Measurements from ENCODE around the gene PLEKHO2.

Gene PLEKHO2

DNA sequence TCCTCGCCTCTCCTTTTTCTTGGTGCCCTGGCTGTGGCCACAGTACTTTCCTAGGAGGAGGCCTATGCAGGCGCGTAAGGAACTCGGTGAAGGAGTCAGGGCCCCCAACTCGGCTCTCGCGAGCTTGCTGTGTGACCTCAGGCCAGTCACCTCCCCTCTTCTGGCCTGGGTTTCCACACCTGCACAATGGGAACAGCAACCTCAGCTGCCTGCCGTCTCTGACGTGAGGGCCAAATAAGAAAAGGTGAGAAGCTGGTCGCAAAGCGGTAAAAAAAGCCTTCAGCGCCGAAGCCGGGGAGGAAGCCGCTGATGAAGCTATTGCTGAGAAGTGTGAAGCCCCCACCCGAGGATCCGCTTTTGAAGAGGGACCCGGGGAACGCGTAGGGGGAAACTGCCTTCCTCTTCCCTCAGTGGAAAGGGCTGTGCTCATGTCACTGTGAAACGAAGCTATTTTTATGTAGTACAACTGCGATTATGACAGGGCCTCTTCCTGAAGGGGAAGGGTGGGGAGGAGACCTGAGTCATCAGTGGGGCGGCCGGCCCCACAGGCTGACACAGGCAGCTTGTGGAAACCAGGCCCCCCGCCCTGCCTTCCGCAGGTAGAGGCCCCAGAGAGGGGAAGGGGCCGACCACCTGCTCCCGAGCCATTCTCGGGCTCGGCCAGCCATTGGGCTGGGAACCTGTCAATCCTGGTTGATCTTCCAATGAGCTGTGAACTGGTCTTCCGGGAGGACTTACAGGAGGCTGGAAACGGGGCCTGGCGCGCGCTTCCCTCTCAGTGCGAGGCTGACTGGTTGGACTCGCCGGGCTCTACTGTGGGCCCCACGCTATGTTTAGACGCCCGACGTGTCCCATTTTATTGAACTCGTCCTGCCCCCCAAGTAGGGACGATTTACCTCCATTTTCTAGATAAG lies 52.0 kb downstream of the PLEKHO2 start:
- DNase-seq = peak; percentile 99

DNA sequence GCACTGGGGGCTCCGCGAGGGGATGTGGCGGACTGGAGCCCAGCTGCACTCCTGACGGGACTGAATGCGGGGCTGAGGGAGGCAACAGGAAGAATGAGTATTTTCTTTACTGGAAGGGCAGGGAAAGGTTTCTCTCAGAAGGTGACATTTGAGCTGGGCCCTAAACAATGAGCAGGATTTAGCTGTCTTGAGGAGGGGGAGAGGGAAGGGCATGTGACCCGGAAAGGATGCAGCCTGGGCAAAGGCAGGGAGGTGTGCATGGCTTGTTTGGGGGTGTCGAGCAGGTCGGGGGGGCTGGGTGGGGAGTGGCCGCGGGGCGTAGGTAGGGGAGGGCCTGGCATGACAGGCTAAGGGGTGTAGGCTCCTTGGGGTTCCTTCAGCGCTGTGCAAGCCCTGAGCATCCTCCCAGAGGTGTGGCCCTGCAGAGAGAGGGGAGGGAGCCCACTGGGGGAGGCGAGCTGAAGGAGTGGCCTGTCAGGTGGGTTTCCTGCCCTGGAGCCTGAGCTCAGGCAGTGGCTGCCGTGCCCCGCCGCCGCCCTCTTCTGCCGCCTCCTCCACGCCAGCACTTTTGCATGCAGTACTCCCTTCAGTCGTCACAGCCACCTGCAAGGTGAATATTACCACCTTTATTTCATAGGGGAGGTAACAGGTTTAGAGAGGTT lies 52.8 kb downstream of the PLEKHO2 start:
- peak; percentile 91 for DNase-seq

DNA sequence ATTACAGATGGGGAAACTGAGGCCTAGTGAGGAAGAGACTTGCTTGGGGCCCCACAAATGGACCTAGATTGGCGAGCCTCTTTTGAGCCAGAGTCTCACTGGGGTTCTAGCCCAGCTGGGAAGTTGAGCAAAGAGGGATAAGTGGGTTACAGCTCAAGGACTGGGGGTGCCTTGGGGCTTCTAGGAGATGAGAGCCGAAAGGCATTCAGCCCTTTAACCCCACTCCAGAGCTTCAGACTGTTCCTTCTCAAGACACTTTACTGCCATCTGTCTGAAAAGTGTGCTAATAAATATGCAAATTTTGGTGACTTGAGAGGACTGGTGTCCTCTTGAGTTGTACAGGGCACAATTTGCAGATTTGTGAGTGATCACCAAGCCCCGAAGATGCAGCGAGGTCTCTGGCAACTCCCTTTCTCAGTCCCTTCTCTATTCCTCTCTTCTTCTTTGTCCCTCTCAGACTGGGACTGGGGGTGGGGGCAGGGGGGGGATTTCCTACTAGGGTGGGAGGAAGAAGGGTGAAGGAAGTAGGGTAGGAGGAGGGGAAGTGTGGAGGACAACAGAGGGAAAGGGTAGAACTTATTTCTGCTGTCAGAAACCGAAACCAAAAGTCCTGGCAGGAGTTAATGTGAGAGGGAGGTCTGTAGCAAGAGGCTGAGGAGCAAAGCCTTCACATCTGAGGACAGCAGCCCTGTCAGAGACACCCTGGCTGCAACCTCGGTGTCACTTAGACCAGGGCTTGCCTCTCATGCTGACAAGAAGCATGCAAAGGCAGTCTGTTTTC lies 53.8 kb downstream of the PLEKHO2 start:
- DNase-seq = peak; percentile 60

DNA sequence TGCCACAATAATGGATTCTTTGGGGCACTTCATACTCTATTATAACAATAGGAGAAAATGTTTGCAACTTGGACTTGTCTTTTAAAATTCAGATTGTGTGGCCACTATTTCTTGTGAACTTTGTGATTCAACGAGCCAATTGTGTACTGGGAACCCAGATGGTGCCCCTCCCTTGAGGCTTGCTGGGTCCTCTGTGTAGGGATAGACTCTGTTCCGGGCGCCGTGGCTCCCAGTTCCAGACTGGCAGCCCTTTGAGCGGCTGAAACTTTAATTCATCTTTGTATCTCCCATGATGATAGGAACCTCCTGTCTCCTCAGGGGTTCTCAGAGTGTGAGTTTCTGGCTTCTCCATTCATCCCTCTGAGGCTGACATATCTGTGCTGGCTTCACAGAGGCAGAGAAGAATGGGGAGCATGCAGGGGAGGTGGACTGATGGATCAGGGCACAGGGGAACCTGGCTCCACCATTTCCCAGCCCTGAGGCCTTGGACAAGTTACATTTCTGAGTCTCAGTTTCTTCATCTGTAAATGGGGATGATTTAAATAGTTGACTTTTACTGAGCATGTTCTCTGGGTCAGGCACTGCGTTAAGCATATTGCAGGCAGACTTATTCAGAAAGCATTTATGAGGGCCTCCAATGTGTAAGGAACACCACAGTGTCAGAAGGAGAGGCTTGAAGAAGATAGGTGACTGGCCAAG lies 54.8 kb downstream of the PLEKHO2 start:
- no peak for DNase-seq

DNA sequence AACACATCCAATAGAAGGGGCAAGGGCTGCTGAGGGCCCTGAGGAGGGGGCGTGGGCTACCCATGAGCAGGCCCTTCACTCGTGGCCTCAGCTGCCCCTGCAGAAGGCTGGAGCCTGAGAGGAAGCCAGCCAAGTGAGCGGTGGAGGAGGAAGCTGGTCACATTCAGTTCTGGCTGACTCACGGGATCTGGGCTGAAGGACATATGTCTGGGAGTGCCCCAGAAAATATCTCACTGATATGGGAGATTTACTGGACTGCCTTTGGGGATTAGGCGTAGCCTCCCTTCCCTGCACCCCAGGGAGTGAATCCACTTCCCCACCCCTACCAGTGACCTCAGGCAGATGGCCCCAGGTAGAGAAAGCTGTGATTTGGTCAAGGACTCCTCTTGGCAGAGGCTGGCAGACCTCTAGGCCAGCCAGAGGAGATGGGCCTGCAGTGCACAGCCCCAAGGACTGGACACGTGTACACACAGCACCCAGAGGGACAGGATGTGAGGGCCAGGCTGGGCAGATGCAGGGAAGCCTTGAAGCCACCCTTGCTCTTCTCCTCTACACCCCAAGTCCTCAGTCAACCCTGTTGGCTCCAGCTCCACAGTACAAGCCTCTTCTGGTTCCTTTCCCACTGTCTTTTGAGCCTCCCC lies 55.8 kb downstream of the PLEKHO2 start:
- no peak for DNase-seq

DNA sequence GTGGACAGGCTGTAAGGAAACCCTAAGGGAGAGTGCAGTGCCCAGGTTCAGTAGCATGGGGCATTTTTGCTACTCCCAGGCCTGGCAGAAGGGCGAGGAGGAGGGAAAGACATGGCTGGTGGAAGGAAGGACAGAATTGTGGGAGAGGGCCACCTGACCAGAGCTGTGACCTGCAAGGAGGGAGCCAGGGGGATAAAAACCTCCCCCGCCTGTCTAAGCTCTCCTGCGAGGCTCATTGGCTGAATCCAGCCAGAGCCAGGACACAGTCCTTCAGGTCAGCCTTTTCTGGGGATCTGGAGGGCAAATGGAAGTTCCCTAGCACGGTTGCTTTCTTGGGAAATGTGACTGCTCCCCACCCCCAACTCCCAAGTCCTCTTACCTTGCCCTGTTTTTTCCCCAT lies 56.7 kb downstream of the PLEKHO2 start:
- no peak for DNase-seq

DNA sequence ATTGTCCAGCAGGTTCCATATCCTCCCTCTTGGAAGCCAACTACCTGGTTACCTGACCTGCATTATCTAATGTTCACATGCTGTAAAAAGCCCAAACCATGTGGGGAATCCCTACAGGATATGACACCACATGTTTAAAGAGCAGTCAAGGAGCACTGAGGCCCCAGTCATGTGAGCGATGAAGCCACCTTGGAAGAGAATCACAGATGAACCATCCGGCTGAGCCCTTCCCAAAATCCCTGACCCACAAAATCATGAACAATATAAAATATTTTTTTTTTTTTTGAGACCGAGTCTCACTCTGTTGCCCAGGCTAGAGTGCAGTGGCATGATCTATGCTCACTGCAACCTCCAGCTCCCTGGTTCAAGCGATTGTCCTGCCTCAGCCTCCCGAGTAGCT lies 59.4 kb downstream of the PLEKHO2 start:
- no peak for DNase-seq

DNA sequence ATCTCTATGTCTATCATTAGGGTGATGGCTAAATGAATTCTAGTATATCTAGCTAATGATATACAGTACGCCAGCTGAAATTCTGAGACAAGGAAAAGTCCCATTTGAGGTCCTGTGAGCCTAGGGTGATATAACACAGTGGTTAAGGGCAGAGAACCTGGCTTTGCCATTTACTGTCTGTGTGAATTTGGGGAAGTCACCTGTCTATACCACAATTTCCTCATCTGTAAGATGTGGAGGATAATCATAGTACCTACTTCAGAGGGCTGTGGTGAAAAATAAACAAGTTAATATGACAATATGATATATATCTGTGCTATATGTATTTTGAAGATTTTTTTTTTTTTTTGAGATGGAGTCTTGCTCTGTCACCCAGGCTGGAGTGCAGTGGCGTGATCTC lies 60.2 kb downstream of the PLEKHO2 start:
- peak; percentile 26 for DNase-seq

DNA sequence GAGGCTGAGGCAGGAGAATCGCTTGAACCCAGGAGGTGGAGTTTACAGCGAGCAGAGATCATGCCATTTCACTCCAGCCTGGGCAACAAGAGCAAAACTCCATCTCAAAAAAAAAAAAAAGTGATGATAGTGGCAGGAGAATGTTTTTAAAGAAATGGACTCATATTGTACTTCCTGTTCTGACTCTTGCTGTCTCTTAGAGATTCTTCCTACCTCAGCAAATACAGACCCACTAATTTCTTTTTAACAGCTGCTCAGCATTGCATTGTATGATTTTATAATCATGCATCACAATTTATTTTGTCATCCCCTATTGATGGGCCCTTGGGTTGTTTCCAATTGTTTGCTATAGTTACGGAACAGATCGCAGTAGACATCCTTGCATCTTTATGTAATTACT lies 61.1 kb downstream of the PLEKHO2 start:
- no peak for DNase-seq

DNA sequence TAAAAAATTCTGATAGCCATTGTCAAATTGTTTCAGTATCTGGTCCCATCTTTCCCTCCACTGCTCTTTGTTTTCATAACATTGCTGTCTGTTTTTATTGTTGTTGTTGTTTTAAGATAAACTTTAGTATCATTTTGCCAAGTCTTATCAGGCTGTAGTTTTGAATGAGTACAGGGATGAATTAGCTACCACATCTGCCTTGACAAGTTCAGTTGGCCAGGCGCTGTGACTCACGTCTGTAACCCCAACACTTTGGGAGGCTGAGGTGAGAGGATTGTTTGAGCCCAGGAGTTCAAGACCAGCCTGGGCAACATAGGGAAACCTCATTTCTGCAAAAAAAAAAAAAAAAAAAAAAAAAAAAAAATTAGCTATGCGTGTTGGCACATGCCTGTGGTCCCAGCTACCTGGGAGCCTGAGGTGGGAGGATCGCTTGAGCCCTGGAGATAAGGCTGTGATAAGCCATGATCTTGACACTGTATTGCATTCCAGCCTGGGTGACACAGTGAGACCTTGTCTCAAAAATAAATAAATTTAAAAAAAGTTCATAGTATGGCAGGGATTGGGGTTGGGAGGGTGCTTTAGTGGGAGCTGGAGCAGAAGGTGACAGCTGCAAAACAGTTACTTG lies 61.7 kb downstream of the PLEKHO2 start:
- no peak for DNase-seq

DNA sequence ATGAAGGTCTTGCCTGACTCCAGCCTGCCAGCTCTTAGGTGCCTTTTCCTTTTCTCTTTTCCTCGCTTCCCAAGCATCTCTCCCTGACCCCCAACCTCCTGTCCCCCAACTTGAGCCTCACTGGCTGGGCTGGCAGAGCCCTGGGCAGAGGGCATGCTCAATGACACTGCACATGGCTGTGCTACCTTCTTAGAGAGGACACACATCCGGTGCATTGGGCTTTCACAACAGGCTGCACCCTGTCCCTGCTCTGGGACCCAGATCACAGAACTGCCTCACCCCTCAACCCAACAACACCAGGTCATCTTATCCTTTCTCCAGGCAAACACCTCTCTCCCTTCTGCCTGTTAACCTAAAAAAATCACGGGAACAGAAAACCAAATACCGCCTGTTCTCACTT lies 62.5 kb downstream of the PLEKHO2 start:
- DNase-seq = no peak

DNA sequence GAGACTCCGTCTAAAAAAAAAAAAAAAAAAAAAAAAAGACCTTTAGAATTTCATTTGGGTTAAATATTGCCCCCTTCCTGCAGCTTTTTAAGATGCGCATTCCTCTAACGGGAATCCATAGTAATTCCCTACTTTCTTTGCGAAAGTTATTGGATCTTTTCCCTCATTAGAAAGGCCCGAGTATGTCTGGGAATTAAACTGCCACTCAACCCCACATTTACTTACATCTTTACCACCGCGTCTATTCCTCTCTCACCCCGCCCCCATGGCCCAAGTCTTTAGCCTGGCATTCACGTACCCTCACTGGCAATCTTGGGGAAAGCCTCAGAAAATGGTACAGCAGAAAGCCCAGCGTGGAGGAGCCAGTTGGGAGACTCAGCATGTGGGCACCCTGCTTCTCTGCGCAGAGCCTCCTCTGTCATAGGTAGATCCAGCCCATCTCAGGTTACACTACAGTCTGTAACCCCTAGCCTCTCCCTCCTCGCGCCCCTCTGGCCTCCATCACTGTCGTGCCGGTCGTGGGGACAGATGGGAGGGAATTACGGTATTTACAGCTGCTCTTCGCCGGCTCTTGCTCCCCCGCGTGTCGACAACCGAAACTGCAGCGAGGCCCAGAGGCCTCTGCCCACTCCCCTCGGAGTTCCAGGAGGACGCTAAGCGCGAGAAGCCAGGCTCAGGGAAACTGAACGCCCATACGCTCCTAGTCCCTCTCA lies 63.6 kb downstream of the PLEKHO2 start:
- peak; percentile 87 for DNase-seq

DNA sequence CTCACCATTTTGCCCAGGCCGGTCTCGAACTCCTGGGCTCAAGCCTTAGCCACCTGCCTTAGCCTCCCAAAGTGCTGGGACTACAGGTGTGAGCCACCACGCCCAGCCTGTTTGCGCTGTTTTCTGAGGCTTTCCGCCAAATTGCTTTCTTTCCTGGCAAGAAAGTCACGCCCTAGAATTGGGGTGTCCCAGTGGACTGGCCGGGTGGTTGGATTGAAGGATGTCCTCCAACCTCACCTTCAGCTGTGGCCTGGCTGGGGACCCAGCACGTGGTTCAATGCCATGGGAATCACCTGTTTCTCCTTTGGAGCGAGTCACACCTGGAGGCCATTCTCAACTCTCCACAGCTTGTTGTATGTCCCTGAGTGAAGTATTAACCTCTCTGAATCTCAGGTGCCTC lies 64.2 kb downstream of the PLEKHO2 start:
- DNase-seq = no peak

DNA sequence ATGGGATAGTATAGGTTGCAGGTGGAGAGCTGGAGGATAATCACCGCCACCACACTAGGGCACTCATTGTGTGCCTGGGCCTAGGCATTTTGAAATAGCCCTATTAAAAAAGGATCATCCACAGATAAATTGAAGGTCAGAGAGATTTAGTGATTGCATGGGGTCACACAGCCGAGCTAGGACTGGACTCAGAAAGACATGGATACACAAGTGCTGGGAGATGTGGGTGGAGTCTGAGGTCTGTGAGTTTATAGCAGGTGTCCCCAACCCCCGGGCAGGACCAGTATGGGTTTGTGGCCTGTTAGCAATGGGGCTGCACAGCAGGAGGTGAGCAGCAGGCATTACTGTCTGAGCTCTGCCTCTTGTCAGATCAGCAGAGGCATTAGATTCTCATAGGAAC lies 64.7 kb downstream of the PLEKHO2 start:
- DNase-seq = no peak

DNA sequence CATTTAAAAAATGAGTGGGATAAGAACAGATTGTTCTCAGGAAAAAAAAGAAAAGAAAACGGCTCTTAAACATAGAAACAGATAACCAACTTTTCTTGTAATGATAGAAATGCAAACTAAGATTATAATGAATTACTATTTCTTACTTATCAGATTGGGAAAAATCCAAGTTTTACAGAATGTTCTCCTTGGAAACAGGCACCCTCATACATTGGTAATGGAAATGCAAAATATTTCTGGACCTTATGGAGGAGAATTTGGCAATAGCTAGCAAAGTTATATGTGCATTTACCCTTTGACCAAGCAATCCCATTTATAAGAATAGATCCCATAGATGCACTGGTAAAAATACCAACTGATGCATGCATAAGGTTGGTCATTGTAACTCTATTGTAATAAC lies 66.3 kb downstream of the PLEKHO2 start:
- DNase-seq = no peak

DNA sequence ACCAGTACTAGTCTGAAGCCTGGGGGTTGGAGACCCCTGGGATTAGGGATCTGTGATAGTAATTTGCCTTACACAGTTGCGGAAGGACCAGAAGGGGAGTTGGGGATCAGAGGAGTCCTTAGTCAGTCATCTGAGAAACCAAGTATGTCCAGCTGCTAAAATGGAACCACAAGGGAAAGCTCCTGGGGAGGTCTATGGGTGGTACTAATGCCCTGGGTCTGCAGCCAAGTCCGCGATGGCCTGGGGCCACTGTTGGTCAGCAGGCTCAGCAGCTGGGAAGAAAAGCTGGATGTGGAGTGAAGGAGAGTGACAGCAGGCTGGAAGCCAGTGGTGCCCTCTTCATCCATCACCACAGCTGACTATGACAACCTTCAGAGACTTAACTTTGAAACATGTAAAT lies 67.8 kb downstream of the PLEKHO2 start:
- no peak for DNase-seq

DNA sequence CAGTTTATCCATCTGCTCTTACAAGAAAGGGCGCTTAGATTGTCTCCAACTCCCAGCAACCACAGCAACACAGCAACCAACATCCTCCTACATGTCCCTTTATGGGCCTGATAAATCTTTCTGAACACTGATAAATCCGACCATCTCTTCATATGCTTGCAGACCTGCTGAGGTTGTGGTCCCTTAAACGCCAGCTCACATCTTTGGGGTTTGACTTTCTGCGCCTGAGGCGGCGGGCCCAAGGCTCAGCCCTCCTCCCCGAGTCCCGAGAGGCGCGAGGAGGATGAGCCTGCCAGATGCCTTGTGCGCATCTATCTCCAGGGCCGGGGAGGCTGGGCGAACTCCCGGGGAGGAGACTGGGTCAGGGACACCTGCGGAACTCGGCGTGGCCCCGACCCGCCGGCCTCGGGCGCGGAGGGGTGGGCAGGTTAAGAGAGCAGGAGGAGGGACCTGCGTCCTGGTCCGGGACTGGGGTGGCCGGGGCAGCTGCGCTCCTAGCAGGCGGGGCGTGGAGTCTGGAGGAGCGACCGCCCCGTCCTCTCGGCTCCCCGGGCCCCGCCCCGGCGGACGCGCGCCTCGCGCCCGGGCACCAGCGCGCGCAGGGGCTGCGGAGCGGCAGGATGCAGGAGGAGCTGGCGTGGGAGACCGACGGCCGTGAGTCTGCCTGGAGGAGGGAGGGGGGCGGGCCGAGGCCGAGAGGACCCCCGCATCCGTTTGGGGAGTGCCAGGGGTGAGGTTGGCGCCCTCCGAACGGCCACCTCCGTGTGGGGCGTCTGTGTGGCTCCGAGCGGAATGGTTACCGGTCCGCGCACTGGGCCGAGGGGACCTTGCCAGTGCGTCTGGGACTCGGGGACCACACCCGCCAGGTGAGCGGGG lies 69.8 kb downstream of the PLEKHO2 start, which contains the start of gene ANKDD1A:
Gene ANKDD1A, plus strand, starts transcription at position 592 of the 876 bp plus-strand sequence. Its CDS starts 29 bp downstream, at position 621.
- peak; percentile 40 for DNase-seq

DNA sequence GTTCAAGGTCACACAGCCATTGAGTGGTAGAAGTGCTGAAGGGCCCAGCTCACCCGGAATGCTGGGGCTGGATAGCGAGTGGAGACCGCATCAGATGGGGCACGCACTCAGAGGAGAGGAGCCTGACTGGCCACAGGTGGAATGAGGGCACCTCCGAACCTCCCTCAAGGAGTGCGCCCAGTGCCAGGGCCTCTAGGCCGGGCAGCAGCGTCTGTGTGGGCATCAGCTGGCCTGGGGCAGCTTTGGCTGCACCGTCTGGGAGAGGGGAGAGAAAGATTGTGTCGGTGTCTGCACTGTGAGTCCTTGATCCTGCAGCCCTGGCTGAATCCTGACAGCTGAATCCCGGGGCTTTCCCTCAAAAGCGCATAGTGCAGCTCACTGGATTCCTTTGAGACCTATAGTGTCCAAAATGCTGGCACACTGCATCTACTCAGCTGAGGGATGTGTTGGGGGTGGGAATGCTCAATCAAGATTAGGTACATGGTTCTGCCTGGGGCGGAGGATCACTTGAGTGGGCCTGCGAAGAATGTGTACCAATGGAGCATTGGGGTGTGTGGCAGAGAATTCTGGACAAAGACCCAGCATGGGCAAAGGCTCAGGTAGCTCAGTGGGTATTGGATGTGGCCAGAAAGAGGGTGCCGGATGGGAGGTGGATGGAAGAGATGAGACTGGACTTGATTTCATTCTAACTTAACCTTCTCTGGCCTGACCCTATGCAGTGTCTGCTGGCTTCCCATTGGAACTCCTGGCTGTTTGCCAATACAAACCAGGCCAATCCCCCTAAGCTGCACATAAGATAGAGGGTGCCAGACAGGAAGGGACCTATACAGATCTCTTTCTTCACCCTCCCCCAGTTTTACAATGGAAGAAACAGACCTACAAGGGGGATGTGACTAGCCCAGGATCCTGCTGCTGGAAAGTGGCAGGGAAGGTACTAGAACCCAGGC lies 70.9 kb downstream of the PLEKHO2 start:
- no peak for DNase-seq
